H1 (cell line): Measurements from ENCODE around the gene DENND2A. TPM values are rescaled to one million over a fixed set of nuclear protein-coding genes. Genes with fewer than 3 reads are reported as not detected.

Source experiments
- CTCF ChIA-PET: fragments of 300-600 bp; sonication (Branson Sonifier 250); formaldehyde crosslinking; loops from one replicate; lab custom pipeline; 2021; ENCODE audit not compliant: partially characterized antibody; lab: Charles Lee
- POLR2A ChIA-PET: fragments of 300-600 bp; sonication (Branson Sonifier 250); formaldehyde crosslinking; loops from one replicate; lab custom pipeline; 2021; ENCODE audit warnings: inconsistent platforms; ENCODE audit not compliant: partially characterized antibody; lab: Charles Lee
- DNase-seq, 2 experiments: peaks; one replicate each; pipeline versions ENCODE4 v3.0.0 to v3.0.0-alpha.2; 2010 to 2022; ENCODE audit warnings: low spot score in 2 of 2, low read depth in 1 of 2, mixed read lengths in 1 of 2
- FAIRE-seq: peaks from 2 replicates; lab custom pipeline; 2011; peaks lifted over from hg19 to GRCh38; lab: Jason Lieb, UNC
- H2AFZ ChIP-seq: 2 replicates; pipeline ENCODE4 v1.8.1; 2012; ENCODE audit warnings: low read length, inconsistent platforms
- H2AK5ac ChIP-seq: 2 replicates; pipeline ENCODE4 v1.6.1; 2013; ENCODE audit warnings: low read depth, low read length
- H2BK120ac ChIP-seq: replicated peaks from 2 replicates; pipeline ENCODE3; 2013; ENCODE audit warnings: low read depth, low read length, inconsistent platforms
- H2BK12ac ChIP-seq: 2 replicates; pipeline ENCODE4 v1.6.1; 2013; ENCODE audit warnings: low read depth, low read length
- H2BK15ac ChIP-seq: 2 replicates; pipeline ENCODE4 v1.6.1; 2013; ENCODE audit warnings: low read length
- H2BK20ac ChIP-seq: 2 replicates; pipeline ENCODE4 v1.6.1; 2013; ENCODE audit warnings: low read length
- H2BK5ac ChIP-seq: 2 replicates; pipeline ENCODE4 v1.6.1; 2013; ENCODE audit warnings: low read depth, low read length
- H3K14ac ChIP-seq: 2 replicates; pipeline ENCODE4 v1.6.1; 2013; ENCODE audit warnings: inconsistent platforms; ENCODE audit not compliant: insufficient read length
- H3K18ac ChIP-seq: 2 replicates; pipeline ENCODE4 v1.6.1; 2013; ENCODE audit warnings: low read length; ENCODE audit errors: extremely low read depth
- H3K23ac ChIP-seq: 2 replicates; pipeline ENCODE4 v1.6.1; 2013; ENCODE audit warnings: inconsistent platforms; ENCODE audit not compliant: insufficient read length
- H3K23me2 ChIP-seq: 2 replicates; pipeline ENCODE4 v1.6.1; 2013; ENCODE audit warnings: low read depth, low read length
- H3K27ac ChIP-seq: 2 replicates; pipeline ENCODE4 v1.6.1; 2011; ENCODE audit warnings: low read depth, low read length, inconsistent platforms
- H3K27me3 ChIP-seq, 4 experiments: replicated peaks in 1 of 4; 1 replicate in 1 of 4; 2 replicates in 3 of 4; pipeline versions ENCODE4 v1.6.1 to v1.8.1; 2011 to 2013; ENCODE audit warnings: low read length in 3 of 4, mild to moderate bottlenecking in 3 of 4, inconsistent platforms in 2 of 4, mixed read lengths in 2 of 4, moderate library complexity in 1 of 4; ENCODE audit not compliant: control insufficient read depth in 3 of 4, insufficient read depth in 3 of 4; ENCODE audit errors: extremely low read depth in 1 of 4
- H3K36me3 ChIP-seq, 4 experiments: 2 replicates each; pipeline versions ENCODE4 v1.6.1 to v1.8.1; 2011 to 2013; ENCODE audit warnings: mild to moderate bottlenecking in 4 of 4, low read length in 3 of 4, moderate library complexity in 2 of 4, control low read depth in 1 of 4, inconsistent platforms in 1 of 4; ENCODE audit not compliant: insufficient read depth in 4 of 4, control insufficient read depth in 2 of 4
- H3K4ac ChIP-seq: replicated peaks from 2 replicates; pipeline ENCODE3; 2013; ENCODE audit warnings: low read length, low read depth, mixed read lengths, inconsistent platforms; ENCODE audit not compliant: insufficient read length
- H3K4me1 ChIP-seq, 4 experiments: replicated peaks in 1 of 4; 1 replicate in 1 of 4; 2 replicates in 3 of 4; pipeline versions ENCODE4 v1.6.1 to v1.8.1; 2011 to 2013; ENCODE audit warnings: low read length in 3 of 4, inconsistent platforms in 2 of 4, mixed read lengths in 1 of 4; ENCODE audit not compliant: insufficient read depth in 4 of 4, control insufficient read depth in 3 of 4
- H3K4me2 ChIP-seq, 2 experiments: 2 replicates each; pipeline versions ENCODE4 v1.6.1 to v1.8.1; 2011 to 2013; ENCODE audit warnings: low read depth in 2 of 2, low read length in 2 of 2, control low read depth in 1 of 2, inconsistent platforms in 1 of 2, mild to moderate bottlenecking in 1 of 2; ENCODE audit not compliant: insufficient read depth in 1 of 2
- H3K4me3 ChIP-seq, 4 experiments: fragments of 200-600, 300-600 bp in 1 of 4; sonication (generic), shearing (Covaris generic), sonication (Bioruptor Twin) in 1 of 4; 2 replicates each; pipeline versions ENCODE4 v1.5.1 to v1.8.1; 2011 to 2016; ENCODE audit warnings: low read length in 4 of 4, low read depth in 3 of 4, control low read depth in 2 of 4, inconsistent platforms in 2 of 4, mild to moderate bottlenecking in 2 of 4, mixed read lengths in 1 of 4, moderate library complexity in 1 of 4; ENCODE audit not compliant: insufficient read depth in 2 of 4; ENCODE audit errors: extremely low read depth in 1 of 4
- H3K56ac ChIP-seq: replicated peaks from 2 replicates; pipeline ENCODE3; 2013; ENCODE audit warnings: low read depth, mild to moderate bottlenecking, mixed read lengths, low read length, inconsistent platforms; ENCODE audit not compliant: insufficient read length
- H3K79me1 ChIP-seq: 2 replicates; pipeline ENCODE4 v1.6.1; 2013; ENCODE audit warnings: low read depth, low read length, control low read depth
- H3K79me2 ChIP-seq, 2 experiments: 2 replicates each; pipeline versions ENCODE4 v1.6.1 to v1.8.1; 2012 to 2013; ENCODE audit warnings: low read length in 2 of 2, mild to moderate bottlenecking in 2 of 2, inconsistent platforms in 1 of 2; ENCODE audit not compliant: insufficient read depth in 2 of 2, control insufficient read depth in 1 of 2
- H3K9ac ChIP-seq, 4 experiments: replicated peaks in 1 of 4; 1 replicate in 1 of 4; 2 replicates in 3 of 4; pipeline versions ENCODE4 v1.6.1 to v1.8.1; 2011 to 2013; ENCODE audit warnings: low read depth in 3 of 4, low read length in 3 of 4, control low read depth in 2 of 4, mild to moderate bottlenecking in 2 of 4, moderate library complexity in 2 of 4, inconsistent platforms in 1 of 4; ENCODE audit errors: extremely low read depth in 1 of 4
- H3K9me3 ChIP-seq, 2 experiments: 2 replicates each; pipeline versions ENCODE4 v1.6.1 to v1.8.1; 2012 to 2013; ENCODE audit warnings: mild to moderate bottlenecking in 2 of 2, moderate library complexity in 2 of 2, control low read depth in 1 of 2, inconsistent platforms in 1 of 2, low read depth in 1 of 2, low read length in 1 of 2, mixed read lengths in 1 of 2; ENCODE audit not compliant: insufficient read depth in 2 of 2
- H4K20me1 ChIP-seq, 2 experiments: replicated peaks in 1 of 2; 2 replicates each; pipeline versions ENCODE3 to v1.8.1; 2011 to 2013; ENCODE audit warnings: inconsistent platforms in 2 of 2, low read length in 2 of 2, mild to moderate bottlenecking in 1 of 2; ENCODE audit not compliant: insufficient read depth in 2 of 2, control insufficient read depth in 1 of 2
- H4K5ac ChIP-seq: 2 replicates; pipeline ENCODE4 v1.6.1; 2013; ENCODE audit warnings: low read length, low read depth, mixed read lengths, inconsistent platforms; ENCODE audit not compliant: insufficient read length
- H4K8ac ChIP-seq: 2 replicates; pipeline ENCODE4 v1.8.0; 2013; ENCODE audit warnings: mild to moderate bottlenecking, moderate library complexity, low read length, inconsistent platforms; ENCODE audit not compliant: insufficient read depth; ENCODE audit errors: extremely low read depth
- H4K91ac ChIP-seq: replicated peaks from 2 replicates; pipeline ENCODE3; 2013; ENCODE audit warnings: low read length, mixed read lengths, inconsistent platforms; ENCODE audit not compliant: insufficient read length
- CHD2 ChIP-seq: IDR thresholded peaks from 2 replicates; pipeline ENCODE4 v1.6.1; 2012; ENCODE audit warnings: low read length, improper control_type of control experiment
- CREB1 ChIP-seq: IDR thresholded peaks from 2 replicates; pipeline ENCODE4 v1.6.1; 2012; ENCODE audit warnings: inconsistent platforms
- CTBP2 ChIP-seq: IDR thresholded peaks from 2 replicates; pipeline ENCODE4 v1.7.0; 2011; ENCODE audit warnings: borderline replicate concordance, mild to moderate bottlenecking, moderate library complexity, mixed read lengths, low read length; ENCODE audit not compliant: insufficient read depth, insufficient read length
- CTCF ChIP-seq, 3 experiments: IDR thresholded peaks; 1 replicate in 2 of 3; 2 replicates in 1 of 3; pipeline versions ENCODE4 v1.5.1 to v1.6.1; 2011; ENCODE audit warnings: low read length in 3 of 3, mild to moderate bottlenecking in 3 of 3, inconsistent platforms in 2 of 3, low read depth in 1 of 3, moderate library complexity in 1 of 3; ENCODE audit not compliant: insufficient read depth in 1 of 3; ENCODE audit errors: control extremely low read depth in 1 of 3
- EGR1 ChIP-seq: IDR thresholded peaks from 2 replicates; pipeline ENCODE4 v1.6.1; 2011; ENCODE audit warnings: low read depth, low read length, borderline replicate concordance
- JUN ChIP-seq: IDR thresholded peaks from 2 replicates; pipeline ENCODE4 v1.6.1; 2011; ENCODE audit warnings: low read depth, mild to moderate bottlenecking, improper control_type of control experiment, low read length
- JUND ChIP-seq: IDR thresholded peaks from 2 replicates; pipeline ENCODE4 v1.6.1; 2011; ENCODE audit warnings: mild to moderate bottlenecking, improper control_type of control experiment, low read length
- SP2 ChIP-seq: IDR thresholded peaks from 2 replicates; pipeline ENCODE4 v1.6.1; 2012; ENCODE audit warnings: mild to moderate bottlenecking, low read length, inconsistent platforms
- SP4 ChIP-seq: IDR thresholded peaks from 2 replicates; pipeline ENCODE4 v1.6.1; 2012; ENCODE audit warnings: low read length, inconsistent platforms
- SUZ12 ChIP-seq: fragments of 200-600 bp; sonication (generic); IDR thresholded peaks from 2 replicates; pipeline ENCODE4 v1.6.1; 2012; ENCODE audit warnings: mild to moderate bottlenecking, inconsistent platforms, low read length, moderate library complexity, mixed read lengths
- TAF1 ChIP-seq: IDR thresholded peaks from 2 replicates; pipeline ENCODE4 v1.6.1; 2011; ENCODE audit warnings: mild to moderate bottlenecking, low read depth, low read length
- WGBS, 2 experiments: shearing (Covaris generic) in 1 of 2; methylation state at CpG; one replicate each; pipeline versions ENCODE4 v1.1.6 to v1.1.7; 2013 to 2015; ENCODE audit warnings: low lambda C conversion rate in 2 of 2, mixed read lengths in 2 of 2, inconsistent platforms in 1 of 2, low coverage in 1 of 2, missing lambda C conversion rate in 1 of 2; ENCODE audit not compliant: insufficient replicate concordance in 2 of 2, insufficient coverage in 1 of 2, insufficient read length in 1 of 2; ENCODE audit errors: extremely low coverage in 1 of 2, missing lambda C conversion rate in 1 of 2; 5-methylcytosine and 5-hydroxymethylcytosine counted together
- polyA plus RNA-seq, 7 experiments: library from polyadenylated mRNA; depleted of rRNA in 3 of 7; stranded (reverse) in 5 of 7; unstranded in 2 of 7; fragments of >200 nt in 5 of 7; fragments of 200-250 nt in 2 of 7; gene quantifications; 1 replicate in 5 of 7; 2 replicates in 1 of 7; 4 replicates in 1 of 7; pipeline versions ENCODE4 v1.2.1 to v1.2.3, GENCODE V29; 2011 to 2013; ENCODE audit warnings: missing spikeins in 2 of 7, mixed read lengths in 2 of 7
- total RNA-seq: library from RNA; stranded (reverse); fragmentation: NEBNext Ultra II Directional; extraction: Animal tissue kit (Norgen Biotek cat#: 25700); gene quantifications from 2 replicates; pipeline ENCODE4 v1.2.1, GENCODE V29; 2021

DENND2A gene
- total and polyA plus RNA-seq, 2 of the 8 experiments (the other 6 are each of a cell fraction or from before 2014, with no cell fraction given) = 5.0 to 13.0 TPM

GRCh38 chr7:140604076-140604475, 36.5 kb downstream of the DENND2A start:
- Histone ChIP-seq H3K79me2 (no peaks in the 10 kb centered on the region), H2BK5ac (no peak overlapping the region), H4K91ac (no peak overlapping the region), H3K4me1 (no peaks in the 10 kb centered on the region; a peak in 1 of 7 replicates), H3K4me3 (no peak overlapping the region), H2BK120ac (no peak overlapping the region), H3K23me2 (no peaks in the 10 kb centered on the region), H3K27me3 (no peaks in the 10 kb centered on the region), H4K8ac (no peak overlapping the region), H3K18ac (no peak overlapping the region), H3K9ac (no peak overlapping the region), H3K36me3 (no peaks in the 10 kb centered on the region; a peak in 1 of 8 replicates), H3K23ac (no peak overlapping the region), H2AK5ac (no peak overlapping the region), H3K56ac (no peak overlapping the region), H3K9me3 (no peaks in the 10 kb centered on the region), H2BK12ac (no peak overlapping the region), H3K4me2 (no peak overlapping the region), H3K79me1 (no peaks in the 10 kb centered on the region), H4K20me1 (no peaks in the 10 kb centered on the region), H2BK15ac (no peak overlapping the region), H3K4ac (no peak overlapping the region), H2AFZ (no peak overlapping the region), H3K27ac (no peak overlapping the region), H2BK20ac (no peak overlapping the region), H3K14ac (no peak overlapping the region), H4K5ac (no peak overlapping the region)
- DNase-seq = no peak
- POLR2A ChIA-PET = no interaction called here
- CTCF ChIA-PET = interaction anchor here (1.2 to 6.6 kb wide), 4 partner anchors 10 to 41 kb away, joined by 4 to 34 read pairs (median 6); no protein-coding TSS in a partner anchor
- 93% methylated on average over 7 of the region's 7 CpGs; no CpG with 5 or more reads in 1 of the 2 experiments for WGBS, 2 experiments
- FAIRE-seq = no peak
- TF ChIP-seq TAF1 (no peak), SP4 (no peak), CHD2 (no peak), SP2 (no peak), CTCF (IDR thresholded peaks at IDR 0.05; ENCODE audit: control extremely low read depth in 1 of 3, insufficient read depth in 1 of 3, low read depth in 1 of 3, low read length in 3 of 3) (no peak), CTBP2 (no peak), CREB1 (no peak), SUZ12 (no peak), JUN (no peak), JUND (no peak), EGR1 (no peak)
